Stimulated activated naive CD8-positive, alpha-beta T cell treated with anti-CD3 and anti-CD28 coated beads, Interleukin-15, amount 100 ng/mL, for 72 hours (primary cell): Measurements from ENCODE around the gene TTYH1.

Source experiments
- ATAC-seq: fragments of 150-1000 bp; cut with Tn5 transposase; 2 replicates; pipeline ENCODE4 v1.10.0; 2021; ENCODE audit warnings: mild to moderate bottlenecking, moderate library complexity
- DNase-seq, 2 donors: peaks; one replicate each; pipeline ENCODE4 v3.0.0; 2021 to 2022
- H3K27ac Mint-ChIP-seq, 2 donors: one replicate each; pipeline ENCODE4 v1.8.0; 2022; ENCODE audit warnings: mild to moderate bottlenecking in 2 of 2, mixed read lengths in 2 of 2, moderate library complexity in 2 of 2
- H3K27me3 Mint-ChIP-seq: one replicate; pipeline ENCODE4 v1.8.0; 2022; ENCODE audit warnings: mixed read lengths
- H3K4me1 Mint-ChIP-seq: one replicate; pipeline ENCODE4 v1.8.0; 2022; ENCODE audit warnings: mild to moderate bottlenecking, mixed read lengths
- H3K4me3 Mint-ChIP-seq, 2 donors: one replicate each; pipeline ENCODE4 v1.8.0; 2022; ENCODE audit warnings: mild to moderate bottlenecking in 2 of 2, mixed read lengths in 2 of 2, moderate library complexity in 1 of 2
- H3K9me3 Mint-ChIP-seq, 2 donors: one replicate each; pipeline ENCODE4 v1.8.0; 2022; ENCODE audit warnings: mixed read lengths in 2 of 2

The TTYH1 gene

GRCh38 chr19:54484451-54484850 lies 69.2 kb downstream of the TTYH1 start:
- ATAC-seq (no peak), DNase-seq (no peak)
- H3K4me3 Mint-ChIP-seq = no peak overlapping the region
- no peak overlapping the region for H3K27ac Mint-ChIP-seq
- peaks cover 17% of the 10 kb centered on the region for H3K4me1 Mint-ChIP-seq
- H3K27me3 Mint-ChIP-seq = peaks cover 44% of the 10 kb centered on the region
- H3K9me3 Mint-ChIP-seq = no peaks in the 10 kb centered on the region

- no peak overlapping the region for H3K4me3 Mint-ChIP-seq
- DNase-seq (no peak), ATAC-seq (no peak)
- peaks cover 17% of the 10 kb centered on the region for H3K4me1 Mint-ChIP-seq
- H3K9me3 Mint-ChIP-seq = no peaks in the 10 kb centered on the region
- peaks cover 42% of the 10 kb centered on the region for H3K27me3 Mint-ChIP-seq
- no peak overlapping the region for H3K27ac Mint-ChIP-seq
Measured at GRCh38 chr19:54485851-54486250, 70.6 kb downstream of the TTYH1 start.
